Left ventricle myocardium inferior (tissue), 1 donor: Measurements from ENCODE around the gene C5orf22. TPM values are rescaled to one million over a fixed set of nuclear protein-coding genes. Genes with fewer than 3 reads are reported as not detected.
A peak's percentile ranks its signal among the peaks of the same experiment; 100 is the strongest.

ENCODE experiments used
- DNase-seq: peaks from one replicate; pipeline ENCODE4 v3.0.0-alpha.2; 2020
- H3K27ac ChIP-seq: fragments of 200-600 bp; replicated peaks from 2 replicates; pipeline ENCODE4 v1.8.0; 2021
- H3K27me3 ChIP-seq: fragments of 200-600 bp; 2 replicates; pipeline ENCODE4 v1.8.0; 2021; ENCODE audit warnings: low read depth
- H3K36me3 ChIP-seq: fragments of 200-600 bp; 2 replicates; pipeline ENCODE4 v1.8.0; 2021
- H3K4me1 ChIP-seq: fragments of 200-600 bp; 2 replicates; pipeline ENCODE4 v1.8.0; 2021
- H3K4me3 ChIP-seq: fragments of 200-600 bp; 2 replicates; pipeline ENCODE4 v1.8.0; 2021; ENCODE audit warnings: mild to moderate bottlenecking, moderate library complexity
- H3K9me3 ChIP-seq: fragments of 200-600 bp; replicated peaks from 2 replicates; pipeline ENCODE4 v1.8.0; 2021
- intact Hi-C: fragments of 100-400 bp; cut with micrococcal nuclease; formaldehyde crosslinking; loops from one replicate; pipeline ENCODE4 v1.11.0; 2022
- total RNA-seq: library from RNA; stranded (reverse); fragmentation: NEBNext Ultra II Directional; extraction: Animal tissue kit (Norgen Biotek cat#: 25700); gene quantifications from one replicate; pipeline ENCODE4 v1.2.1, GENCODE V29; 2021
- TF ChIP-seq, protein P1 (sequence below): fragments of 200-600 bp; IDR thresholded peaks from 2 replicates; pipeline ENCODE4 v1.8.0; 2021; ENCODE audit warnings: antibody characterized with exemption, mild to moderate bottlenecking, borderline replicate concordance
- donor health status: DM: no; HTN: yes; CAD: no; lungs with severe emphysema.

Gene C5orf22
- total RNA-seq, 1 donor from 2014 or later: 25.8 TPM

DNA sequence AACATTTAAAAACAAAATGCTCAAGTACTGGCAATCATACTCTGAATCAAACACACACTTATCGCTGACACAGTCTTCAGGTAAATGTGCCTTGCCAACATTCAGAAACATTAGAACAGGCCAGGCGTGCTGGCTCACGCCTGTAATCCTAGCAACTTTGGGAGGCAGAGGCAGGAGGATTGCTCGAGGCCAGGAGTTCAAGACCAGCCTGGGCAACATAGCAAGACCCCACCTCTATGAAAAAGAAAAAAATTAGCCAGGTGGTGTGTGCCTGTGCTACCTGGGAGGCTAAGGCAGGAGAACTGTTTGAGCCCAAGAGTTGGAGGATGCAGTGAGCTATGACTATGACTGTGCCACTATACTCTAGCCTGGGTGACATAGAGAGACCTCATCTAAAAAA, 20.8 kb upstream of the C5orf22 start:
- no peaks in the 10 kb centered on the region for H3K9me3 ChIP-seq
- H3K4me3 ChIP-seq: no peak overlapping the region
- intact Hi-C loops: no loop called here
- TF ChIP-seq, protein P1, sequence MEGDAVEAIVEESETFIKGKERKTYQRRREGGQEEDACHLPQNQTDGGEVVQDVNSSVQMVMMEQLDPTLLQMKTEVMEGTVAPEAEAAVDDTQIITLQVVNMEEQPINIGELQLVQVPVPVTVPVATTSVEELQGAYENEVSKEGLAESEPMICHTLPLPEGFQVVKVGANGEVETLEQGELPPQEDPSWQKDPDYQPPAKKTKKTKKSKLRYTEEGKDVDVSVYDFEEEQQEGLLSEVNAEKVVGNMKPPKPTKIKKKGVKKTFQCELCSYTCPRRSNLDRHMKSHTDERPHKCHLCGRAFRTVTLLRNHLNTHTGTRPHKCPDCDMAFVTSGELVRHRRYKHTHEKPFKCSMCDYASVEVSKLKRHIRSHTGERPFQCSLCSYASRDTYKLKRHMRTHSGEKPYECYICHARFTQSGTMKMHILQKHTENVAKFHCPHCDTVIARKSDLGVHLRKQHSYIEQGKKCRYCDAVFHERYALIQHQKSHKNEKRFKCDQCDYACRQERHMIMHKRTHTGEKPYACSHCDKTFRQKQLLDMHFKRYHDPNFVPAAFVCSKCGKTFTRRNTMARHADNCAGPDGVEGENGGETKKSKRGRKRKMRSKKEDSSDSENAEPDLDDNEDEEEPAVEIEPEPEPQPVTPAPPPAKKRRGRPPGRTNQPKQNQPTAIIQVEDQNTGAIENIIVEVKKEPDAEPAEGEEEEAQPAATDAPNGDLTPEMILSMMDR: no peak
- no peaks in the 10 kb centered on the region for H3K4me1 ChIP-seq
- no peak overlapping the region for H3K27ac ChIP-seq
- H3K36me3 ChIP-seq: peaks cover 92% of the 10 kb centered on the region
- H3K27me3 ChIP-seq: no peaks in the 10 kb centered on the region
- no peak for DNase-seq

DNA sequence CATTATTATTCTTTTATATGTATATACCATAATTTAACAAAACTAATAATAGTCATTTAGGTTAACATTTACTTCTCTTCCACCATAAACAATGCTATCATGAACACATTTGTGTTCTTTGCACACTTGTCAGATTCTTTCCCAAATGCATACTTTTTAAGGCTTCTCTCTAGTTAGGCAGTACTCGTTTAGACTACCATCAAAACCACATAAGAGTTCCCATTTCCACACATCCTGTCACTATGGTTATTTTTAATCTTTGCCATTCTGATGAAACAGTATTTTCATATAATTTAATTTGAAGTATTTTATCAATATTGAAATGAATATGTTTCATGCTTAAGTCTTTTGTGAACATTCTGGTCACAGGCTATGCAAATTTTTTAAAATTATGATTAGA, 15.3 kb upstream of the C5orf22 start:
- no peaks in the 10 kb centered on the region for H3K27me3 ChIP-seq
- H3K27ac ChIP-seq: no peak overlapping the region
- DNase-seq: no peak
- intact Hi-C loops: no loop called here
- H3K9me3 ChIP-seq: no peaks in the 10 kb centered on the region
- no peak overlapping the region for H3K4me3 ChIP-seq
- H3K36me3 ChIP-seq: peaks cover 68% of the 10 kb centered on the region
- TF ChIP-seq, protein P1: no peak
- no peaks in the 10 kb centered on the region for H3K4me1 ChIP-seq

DNA sequence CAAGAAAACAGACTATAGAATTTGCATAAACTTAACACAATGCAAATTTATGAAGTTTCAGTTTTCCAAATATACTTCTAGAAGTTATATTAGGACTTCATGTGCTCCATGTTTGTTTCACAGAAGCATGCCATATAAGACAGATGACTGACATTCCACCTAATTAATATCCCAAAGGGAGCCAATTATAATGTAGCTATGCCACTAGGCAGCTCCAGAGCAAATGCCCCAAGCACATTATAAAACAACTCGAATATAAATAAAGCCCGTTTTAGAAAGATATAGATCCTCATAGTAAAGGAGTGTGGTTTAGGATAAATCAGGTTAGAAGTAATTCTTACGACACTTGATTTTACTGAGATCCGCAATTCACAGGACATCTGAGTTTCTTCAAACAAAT, 9.1 kb upstream of the C5orf22 start:
- H3K27me3 ChIP-seq: no peaks in the 10 kb centered on the region
- peaks cover 81% of the 10 kb centered on the region for H3K36me3 ChIP-seq
- H3K4me1 ChIP-seq: no peaks in the 10 kb centered on the region
- intact Hi-C loops: no loop called here
- no peak for DNase-seq
- TF ChIP-seq, protein P1: no peak
- no peak overlapping the region for H3K4me3 ChIP-seq
- no peaks in the 10 kb centered on the region for H3K9me3 ChIP-seq
- no peak overlapping the region for H3K27ac ChIP-seq

DNA sequence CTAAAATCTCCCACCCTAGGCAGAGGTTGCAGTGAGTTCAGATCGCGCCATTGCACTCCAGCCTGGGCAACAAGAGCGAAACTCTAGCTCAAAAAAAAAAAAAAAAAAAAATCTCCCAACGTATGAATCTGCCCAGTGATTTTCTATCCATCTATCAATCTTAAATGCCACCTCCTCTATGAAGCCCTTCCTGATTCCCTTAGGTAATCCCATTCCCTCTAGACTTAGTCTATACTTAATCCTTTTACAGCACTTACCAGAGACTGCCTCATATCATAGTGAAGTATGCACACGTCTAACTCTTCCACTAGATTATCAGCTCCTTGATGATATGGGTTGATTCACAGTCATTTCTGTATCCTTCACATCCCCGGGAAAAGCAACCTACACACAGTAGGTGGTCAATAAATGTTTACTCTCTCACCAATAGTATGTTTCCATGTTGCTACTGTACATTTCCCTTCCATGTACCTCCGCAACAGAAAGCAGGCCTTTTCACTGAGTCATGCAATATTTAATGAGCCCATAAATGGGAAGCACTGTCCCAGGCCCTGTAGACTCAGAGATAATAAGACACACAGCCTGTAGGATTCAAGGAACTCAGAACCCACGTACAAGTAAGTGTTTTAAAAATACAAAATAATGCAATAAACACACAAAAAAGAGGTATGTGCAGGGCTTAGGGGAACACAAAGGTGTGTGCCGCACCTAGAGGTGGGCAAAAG, 1.4 kb upstream of the C5orf22 start:
- Histone ChIP-seq H3K4me1 (peaks cover 40% of the 10 kb centered on the region), H3K4me3 (peak overlapping the region; percentile 81), H3K9me3 (no peaks in the 10 kb centered on the region), H3K27me3 (no peaks in the 10 kb centered on the region), H3K36me3 (peaks cover 49% of the 10 kb centered on the region), H3K27ac (no peak overlapping the region)
- TF ChIP-seq, protein P1: no peak
- intact Hi-C loops: no loop called here
- no peak for DNase-seq

DNA sequence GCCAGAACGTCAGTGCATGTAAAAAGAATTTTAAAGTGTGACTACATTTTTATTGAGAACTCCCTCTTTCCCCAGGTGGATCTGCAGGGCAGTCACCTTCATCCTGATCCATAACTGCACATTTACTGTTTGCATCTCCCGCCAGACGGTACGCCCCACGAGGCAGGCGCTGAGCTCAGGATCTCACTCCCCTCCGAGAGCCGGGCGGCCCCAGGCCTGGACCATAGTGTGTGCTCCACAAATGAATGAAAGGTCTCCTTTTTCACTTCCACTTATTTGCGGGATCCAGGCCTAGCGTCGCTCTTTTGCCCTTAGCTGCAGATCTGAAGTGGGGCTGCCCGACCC, 586 bp upstream of the C5orf22 start:
- intact Hi-C loops: no loop called here
- Histone ChIP-seq H3K27me3 (no peaks in the 10 kb centered on the region), H3K4me1 (peaks cover 40% of the 10 kb centered on the region), H3K9me3 (no peaks in the 10 kb centered on the region), H3K27ac (peak overlapping the region; percentile 82), H3K36me3 (peaks cover 49% of the 10 kb centered on the region), H3K4me3 (peak overlapping the region; percentile 81)
- TF ChIP-seq, protein P1: no peak
- no peak for DNase-seq
